Measurements from ENCODE around the gene FHIT.

The FHIT gene

DNA sequence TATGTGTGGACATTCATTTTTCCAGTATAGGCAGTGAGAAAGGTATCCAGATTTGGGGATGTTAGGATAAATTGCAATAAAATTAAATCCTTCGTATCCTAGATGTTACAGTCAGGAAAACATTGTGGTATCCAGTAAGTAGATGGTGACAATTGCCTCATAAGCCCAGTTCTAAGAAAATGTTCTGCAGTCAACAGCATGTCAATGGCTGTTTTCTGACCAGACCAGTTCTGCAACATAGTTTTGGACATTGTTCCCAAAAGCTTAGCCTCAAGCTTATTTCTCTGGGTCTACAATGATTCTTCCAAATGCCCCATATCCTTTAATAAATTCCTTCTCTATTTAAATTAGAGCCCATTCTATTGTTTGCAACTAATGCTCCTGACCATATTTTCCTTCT lies 480.7 kb downstream of the FHIT start:
- no peak for DNase-seq
- intact Hi-C loops (cut with DNase I): no loop called here

DNA sequence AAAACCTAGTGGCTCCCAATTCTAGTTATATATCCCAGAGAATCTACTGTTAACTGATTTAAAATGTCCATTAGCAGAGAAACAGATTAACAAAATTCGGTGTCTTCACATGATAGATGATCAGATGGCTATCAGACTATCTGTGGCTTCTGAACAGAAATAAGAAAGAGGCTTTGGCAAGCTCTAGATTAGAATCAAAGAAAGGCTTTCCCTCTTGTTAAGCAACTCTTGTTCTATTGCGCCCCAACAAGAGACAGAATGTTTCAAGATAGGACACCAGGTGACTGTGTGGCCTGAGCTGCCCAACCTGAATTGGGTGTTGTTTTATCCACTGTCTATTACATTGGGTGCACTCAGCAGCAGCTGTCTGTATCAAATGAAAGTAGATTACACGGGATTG lies 483.7 kb downstream of the FHIT start:
- DNase-seq: no peak
- intact Hi-C loops (cut with DNase I): no loop called here

DNA sequence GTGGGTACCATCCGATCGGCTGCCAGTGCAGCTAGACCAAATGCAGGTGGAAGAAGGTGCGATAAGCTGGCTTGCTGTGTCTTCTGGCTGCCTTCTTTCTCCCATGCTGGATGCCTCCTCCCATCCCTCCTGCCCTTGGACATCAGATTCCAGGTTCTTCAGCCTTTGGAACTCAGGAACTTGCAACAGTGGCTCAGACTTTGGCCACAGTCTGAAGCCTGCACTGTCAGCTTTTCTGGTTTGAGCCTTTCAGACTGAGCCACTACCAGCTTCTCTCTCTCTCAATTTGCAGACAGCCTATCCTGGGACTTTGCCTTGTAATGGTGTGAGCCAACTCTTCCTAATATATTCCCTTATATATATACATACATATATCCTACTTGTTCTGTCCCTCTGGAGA lies 485.5 kb downstream of the FHIT start:
- no peak for DNase-seq

DNA sequence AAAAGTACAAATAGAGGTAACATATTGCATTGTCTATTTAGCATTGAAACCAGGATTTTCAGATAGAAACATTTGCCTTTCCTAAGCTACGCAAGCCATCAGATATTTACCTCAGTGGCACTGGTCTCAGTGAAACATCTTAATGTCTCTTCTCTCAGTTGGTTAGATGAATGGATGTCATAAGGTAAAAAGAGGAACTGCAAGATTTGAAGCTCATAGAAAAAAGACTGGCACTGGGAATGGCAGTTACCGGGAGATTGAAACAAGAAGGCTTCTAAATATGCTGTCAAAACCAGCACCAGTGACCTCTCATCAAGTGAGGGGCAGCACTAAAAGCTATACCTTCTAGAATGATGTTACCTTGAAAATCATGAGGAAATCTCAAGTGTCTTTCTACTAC lies 486.4 kb downstream of the FHIT start:
- no peak for DNase-seq
- intact Hi-C loops (cut with DNase I): no loop called here

More for the DNA sequence above, 485.5 kb downstream of the FHIT start:
- intact Hi-C loops (cut with DNase I): no loop called here

DNA sequence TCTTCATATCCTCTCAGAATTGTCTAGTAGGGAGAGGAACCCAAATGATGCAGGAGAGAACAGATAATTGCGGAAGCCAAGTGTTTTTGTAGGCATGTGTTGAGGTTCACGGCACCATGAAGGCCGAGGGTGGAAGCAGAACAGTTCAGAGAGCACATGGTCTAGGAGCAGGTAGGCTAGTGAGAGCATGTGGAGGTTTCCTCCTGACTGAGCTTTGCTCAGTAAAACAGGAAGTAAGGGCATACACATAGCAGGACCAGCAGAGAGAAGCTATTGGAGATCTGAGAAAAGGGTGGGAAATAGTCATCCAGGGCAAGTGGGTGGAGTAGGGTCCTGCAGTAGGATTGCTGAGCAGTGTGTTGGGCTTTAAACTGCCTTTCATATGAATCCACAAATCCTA lies 491.1 kb downstream of the FHIT start:
- intact Hi-C loops (cut with DNase I): no loop called here
- no peak for DNase-seq

DNA sequence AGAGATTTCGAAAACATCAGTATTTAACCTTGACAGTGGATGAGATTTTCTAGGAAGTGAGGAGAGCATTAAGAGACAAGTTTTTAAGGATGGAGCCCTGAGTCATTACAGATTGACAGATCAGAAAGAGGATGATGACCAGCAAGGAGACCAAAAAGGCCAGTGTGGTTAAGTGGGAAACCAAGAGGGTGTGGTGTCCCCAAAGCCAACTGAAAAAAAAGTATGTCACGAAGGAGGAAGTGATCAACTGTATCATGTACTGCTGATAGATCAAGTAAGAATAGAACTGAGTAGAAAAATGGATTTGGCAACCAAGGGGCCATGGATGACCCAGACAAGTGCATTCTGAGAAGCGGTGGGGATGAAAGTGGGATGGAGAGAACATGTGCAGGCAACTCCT lies 491.8 kb downstream of the FHIT start:
- DNase-seq: no peak
- intact Hi-C loops (cut with DNase I): no loop called here

DNA sequence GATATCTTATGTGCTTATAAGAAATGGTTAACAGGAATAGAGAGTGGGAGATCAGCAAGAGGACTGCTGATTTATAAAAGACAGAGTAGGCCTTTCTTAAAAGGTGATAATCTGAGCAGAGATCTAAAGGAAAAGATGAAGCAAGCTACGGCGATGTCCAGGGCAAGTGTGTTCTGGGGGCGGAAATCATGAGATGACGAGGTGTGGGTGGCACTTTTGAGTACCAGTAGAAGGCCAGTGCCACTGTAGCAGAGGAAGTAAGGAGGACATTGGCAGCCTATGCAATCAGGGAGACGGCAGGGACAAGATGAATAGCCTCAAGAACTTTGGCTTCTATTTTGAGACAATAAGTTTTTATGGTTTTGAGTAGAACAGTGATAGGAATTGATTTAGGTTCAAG lies 492.4 kb downstream of the FHIT start:
- intact Hi-C loops (cut with DNase I): no loop called here
- DNase-seq: no peak

DNA sequence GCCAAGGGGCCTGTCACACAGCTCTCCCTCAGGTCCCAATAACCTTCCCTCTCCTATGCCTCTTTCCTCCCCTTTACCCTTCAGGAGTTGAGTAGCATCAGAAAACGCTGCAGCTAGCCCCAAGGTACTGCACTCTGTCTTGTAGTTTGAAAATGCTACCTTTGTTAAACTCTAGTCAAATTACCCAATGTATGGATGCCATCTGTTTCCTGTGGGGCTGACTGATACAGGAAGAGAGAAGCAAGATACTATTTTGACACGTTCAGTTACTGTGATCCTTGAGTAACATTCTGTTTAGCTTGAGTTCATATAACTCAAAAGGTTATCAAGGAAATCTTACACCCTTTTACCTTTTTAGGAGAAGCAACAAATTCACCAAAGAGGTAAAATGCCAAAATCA lies 493.1 kb downstream of the FHIT start:
- DNase-seq: no peak
- intact Hi-C loops (cut with DNase I): no loop called here

DNA sequence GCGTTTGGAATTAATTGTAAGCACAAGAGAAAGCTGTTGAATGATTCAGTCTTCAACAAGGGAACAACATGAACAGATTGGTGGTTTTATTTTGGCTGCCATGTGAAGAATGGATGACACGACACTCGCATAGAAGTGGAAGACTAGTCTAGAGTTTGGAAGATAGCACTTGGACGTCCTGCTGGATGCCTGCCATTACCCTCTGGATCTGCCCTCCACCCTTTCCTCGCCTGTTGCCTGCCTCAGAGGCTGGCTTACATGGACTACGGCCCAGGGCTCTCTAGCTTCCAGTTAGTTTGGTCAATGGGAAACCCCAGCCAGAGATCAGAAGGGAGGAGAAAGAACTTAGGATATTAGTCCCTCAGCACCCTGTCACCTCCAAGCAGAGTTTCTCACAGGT lies 493.5 kb downstream of the FHIT start:
- DNase-seq: no peak
- intact Hi-C loops (cut with DNase I): no loop called here

DNA sequence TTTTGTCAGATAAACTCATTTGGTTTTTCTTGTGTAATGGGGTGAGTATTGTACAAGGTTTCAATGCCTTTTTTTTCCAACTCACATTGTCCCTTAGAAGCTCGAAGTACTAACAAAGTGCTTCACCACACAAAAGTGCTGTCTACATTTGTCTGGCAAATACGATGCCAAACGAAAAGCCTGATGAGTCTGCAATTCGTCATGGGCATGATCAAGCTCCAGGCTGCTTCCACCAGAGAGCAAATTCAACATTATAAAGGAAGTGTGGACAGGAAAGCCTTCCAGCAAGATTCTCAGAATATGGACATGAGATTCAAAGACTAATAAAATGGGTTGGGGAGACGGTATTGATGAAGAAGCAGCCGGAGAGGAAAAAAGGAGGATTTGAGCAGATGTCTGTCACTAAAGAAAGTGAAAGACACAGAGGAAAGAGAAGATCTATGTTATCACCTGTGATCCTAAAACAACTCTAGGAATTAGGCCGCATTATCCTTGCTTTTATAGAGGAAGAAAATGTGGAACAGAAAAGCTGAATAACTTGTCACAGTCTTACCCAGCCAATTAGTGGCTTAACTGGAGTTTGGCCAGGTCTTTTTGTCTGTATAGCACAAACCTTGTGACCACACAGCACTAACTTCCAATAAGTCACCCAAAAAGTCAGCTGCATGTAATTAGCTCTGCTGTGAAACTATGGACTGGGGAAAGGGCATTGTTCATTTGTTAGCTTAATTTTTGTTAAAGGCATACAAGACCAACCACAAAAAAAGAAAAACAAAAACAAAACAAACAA lies 494.8 kb downstream of the FHIT start:
- DNase-seq: no peak
- intact Hi-C loops (cut with DNase I): no loop called here

DNA sequence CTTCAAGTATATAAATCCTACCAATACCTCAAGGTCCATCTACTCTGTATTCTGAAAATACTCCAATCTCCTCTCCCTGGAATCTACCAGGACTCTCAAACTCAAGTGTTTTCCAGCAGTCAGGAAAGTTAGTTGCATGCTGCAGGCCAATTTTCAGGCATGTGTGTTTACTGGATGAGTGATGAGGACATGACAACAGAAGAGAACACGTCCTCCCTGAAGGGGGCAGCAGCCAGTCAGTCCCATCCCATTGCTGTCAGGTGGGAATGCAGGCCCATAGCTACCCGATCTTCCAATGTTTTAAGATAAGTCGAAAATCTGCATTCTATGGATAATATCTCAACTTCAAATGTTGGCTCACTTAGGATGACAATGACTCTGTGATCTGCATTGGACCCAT lies 496.2 kb downstream of the FHIT start:
- DNase-seq: peak in 11 of 42 donors; percentile 7 to 49 (median 14)
- intact Hi-C loops (cut with DNase I): no loop called here

DNA sequence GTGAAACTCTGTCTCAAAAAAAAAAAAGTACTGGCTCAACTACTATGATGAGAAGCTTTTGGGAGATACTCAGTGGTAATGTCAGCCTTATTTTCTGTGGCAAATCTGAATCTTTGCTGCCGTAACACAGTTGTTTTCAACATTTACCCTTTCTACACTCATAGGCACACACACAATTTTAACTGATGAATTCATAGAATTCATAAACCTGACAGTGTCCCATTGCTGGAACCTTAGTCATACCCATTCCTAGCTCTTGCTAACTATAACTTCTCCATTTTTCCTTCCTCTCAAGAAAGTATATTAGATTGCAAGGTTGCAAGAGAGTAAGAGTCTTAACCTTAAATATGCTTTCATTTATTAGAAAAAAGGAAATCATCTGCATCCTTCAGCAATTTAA lies 496.6 kb downstream of the FHIT start:
- DNase-seq: no peak
- intact Hi-C loops (cut with DNase I): no loop called here

DNA sequence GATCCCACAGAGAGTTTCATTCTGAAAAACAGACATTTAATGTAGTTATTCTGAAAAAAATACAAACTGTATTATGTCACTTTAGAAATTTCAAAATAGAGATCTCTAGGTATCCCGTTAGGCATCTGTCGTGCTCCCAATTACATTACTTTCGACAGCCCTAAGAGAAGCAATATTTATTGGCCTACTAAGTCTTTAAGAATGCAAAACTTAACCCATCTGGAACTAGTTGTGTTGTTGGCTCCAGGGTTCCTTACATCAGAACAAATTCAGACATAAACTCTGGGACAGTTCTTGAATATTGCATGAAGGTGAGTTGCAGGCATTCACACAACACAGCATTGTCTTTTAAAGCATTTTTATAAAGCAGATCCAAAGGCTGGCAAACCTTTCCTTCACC lies 498.4 kb downstream of the FHIT start:
- DNase-seq: no peak
- intact Hi-C loops (cut with DNase I): no loop called here

DNA sequence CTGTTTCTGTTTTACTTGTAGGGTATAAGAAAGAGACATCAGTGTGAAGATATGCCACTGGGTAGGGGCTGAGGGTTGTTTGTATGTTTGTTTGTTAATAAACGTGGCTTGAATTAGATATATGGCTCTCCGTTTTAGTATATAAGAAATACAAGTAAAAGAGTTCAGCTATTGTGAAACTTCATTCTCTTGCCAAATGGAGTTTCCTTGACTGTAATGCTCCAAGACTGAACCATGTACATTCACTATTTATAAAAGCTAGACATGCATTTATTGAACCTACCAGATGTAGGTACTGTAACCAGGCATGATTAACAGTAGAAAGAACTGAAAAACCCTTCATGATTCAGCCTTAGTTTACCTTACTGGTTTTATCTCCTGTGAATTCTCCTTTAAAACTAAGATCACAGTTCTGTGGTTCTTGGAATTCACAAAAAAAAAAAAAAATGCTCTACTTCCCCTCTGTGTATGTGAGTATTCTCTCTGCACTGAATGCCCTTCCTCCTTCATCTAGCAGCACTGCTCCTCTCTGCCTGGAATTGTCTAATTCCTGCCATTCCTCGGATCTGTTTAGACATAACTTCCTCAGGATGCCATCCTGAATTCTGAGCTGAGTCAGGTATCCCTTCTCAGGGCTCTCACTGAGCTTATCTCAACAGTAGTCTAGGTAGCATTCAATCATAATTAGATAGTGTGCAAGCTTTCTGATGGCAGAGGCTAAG lies 504.4 kb downstream of the FHIT start:
- DNase-seq: no peak
- intact Hi-C loops (cut with DNase I): no loop called here

DNA sequence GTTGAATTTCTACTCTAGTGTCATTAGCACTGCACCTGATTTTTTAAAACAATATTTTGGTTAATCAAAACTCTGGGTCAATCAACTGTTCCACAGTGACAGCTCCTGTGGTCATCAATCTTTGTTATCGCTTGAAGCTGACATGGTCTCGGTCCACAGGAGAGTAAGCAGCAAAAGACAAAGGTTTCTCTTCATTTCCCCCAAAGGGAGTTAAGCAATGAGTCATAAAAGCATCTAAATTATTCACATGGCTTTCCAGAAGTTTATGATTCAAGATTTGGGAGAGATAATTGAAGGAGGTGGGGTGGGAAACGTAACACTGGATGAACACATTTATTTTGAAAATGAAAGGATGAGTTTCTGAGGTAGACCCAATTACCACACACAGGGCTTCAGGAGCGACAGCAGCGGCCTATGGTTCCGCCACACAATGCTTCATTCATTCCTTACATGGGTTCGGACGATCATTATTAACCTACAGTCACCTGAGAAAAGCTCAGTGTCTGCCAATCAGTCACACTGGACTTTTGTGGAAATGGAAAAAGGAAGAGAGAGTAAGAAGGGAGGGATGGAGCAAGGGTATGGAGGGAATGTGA lies 505.1 kb downstream of the FHIT start:
- DNase-seq: no peak

DNA sequence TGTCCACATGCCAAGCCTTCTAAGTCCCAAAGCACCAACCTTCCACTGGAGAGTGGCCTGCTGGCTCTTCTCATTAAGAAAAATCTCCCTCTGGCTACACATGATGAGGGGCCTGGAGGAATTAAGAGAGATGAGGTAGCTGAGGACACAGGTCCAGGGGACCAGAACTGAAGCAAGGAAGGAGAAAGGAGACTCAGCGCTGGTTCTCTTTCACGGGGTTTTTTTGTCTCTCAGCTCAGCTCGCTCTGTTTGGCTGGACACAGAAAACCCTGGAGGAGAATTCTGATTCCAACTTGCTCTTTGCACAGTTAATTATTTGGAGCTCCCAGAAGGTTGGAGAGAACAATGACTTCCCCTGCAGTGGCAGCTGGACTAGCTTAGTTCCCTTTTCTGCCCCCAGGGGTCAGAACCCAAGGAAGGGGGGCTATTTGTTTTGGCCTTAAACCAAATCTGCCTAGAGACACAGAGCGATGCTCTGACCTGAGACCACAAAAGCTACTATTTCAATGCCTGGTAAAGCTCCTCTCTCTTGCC lies 507.6 kb downstream of the FHIT start:
- intact Hi-C loops (cut with DNase I): no loop called here
- DNase-seq: peak in 2 of 42 donors; percentile 1 to 10

More for the DNA sequence above, 505.1 kb downstream of the FHIT start:
- intact Hi-C loops (cut with DNase I): no loop called here

DNA sequence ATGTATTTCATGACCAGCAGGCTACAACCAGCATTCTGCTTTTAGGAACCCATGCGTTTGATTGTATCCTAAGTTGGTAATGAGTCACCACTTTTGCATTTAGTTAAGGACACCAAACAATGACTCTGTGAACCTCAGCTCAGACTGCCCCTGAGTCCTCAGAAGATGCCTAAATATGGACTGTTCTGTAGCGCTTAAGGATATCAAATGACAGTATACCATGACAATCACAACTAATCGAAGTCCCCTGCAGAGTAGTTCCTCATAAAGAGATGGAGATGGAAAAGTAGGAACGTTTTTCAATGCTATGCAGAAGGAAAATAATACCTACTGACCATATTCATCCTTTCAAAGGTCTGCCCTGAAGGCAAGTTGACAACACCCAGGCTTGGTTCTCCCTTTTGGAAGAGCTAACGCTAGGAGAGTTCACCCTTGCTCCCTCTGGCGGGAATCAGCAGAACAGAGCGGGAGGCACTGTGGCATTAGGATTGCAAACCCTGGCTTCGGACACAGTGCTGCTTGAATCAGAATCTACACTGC lies 508.6 kb downstream of the FHIT start:
- intact Hi-C loops (cut with DNase I): no loop called here
- DNase-seq: peak in 2 of 42 donors; percentile 19 to 27

DNA sequence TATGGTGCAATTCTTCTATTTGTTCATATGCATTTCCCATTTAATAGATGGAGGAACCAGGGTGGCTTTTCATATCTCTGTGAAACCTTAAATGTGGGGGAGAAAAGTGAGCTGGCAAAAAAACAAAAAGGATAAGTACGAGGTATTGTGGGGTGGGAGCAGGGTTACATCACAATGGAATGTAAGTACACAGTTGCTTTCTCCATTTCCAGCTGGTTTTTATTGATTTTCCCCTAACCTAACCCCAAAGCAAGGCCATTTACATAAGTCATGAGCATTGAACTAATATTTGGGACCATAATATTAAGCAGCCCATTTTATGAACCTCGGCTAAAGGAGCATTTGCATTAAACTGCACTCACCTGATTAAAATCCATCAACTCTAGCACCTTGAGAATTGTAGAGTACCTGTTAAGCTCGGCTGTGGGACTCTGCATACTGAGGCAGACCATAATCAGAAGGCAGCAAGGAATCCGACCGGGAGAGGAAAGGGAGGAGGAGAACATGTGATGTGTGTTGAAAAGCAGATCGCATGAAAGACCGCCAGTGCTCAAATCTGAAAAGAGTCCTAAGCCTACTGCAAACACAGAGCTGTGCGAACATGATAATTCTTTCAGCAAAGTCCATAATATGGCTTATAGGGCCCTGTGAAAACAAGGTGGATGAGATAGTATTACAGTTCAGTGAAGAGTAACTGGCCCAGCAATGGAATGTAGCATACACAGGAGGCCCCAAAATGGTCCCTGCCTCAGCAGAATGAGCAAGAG lies 513.4 kb downstream of the FHIT start:
- intact Hi-C loops (cut with DNase I): no loop called here
- DNase-seq: no peak

DNA sequence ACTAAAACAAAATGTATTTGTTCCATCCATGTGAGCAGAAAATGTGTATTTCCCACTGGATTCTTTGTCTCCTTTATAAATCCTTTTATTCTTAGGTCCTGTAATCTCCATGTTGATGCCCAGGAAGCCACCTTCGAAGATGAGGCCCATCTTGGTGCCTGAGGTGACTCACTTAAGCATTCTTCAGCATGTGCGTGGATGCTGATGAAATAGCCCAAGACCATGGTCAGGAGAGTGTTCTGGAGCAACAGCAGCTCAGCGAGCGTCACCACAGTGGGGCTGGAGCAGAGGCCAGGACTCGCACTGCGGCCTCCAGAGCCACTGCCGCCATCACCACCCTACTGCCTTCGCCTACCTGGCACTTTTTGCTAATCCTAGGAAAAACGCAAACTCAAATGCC lies 520.9 kb downstream of the FHIT start:
- intact Hi-C loops (cut with DNase I): no loop called here
- no peak for DNase-seq
